Fibroblast of lung (primary cell): ENCODE data around the gene CHKA. TPM values are rescaled to one million over a fixed set of nuclear protein-coding genes. Genes with fewer than 3 reads are reported as not detected.

ENCODE experiments used
- DNase-seq, 2 donors: peaks; one replicate each; pipeline versions ENCODE4 v3.0.0 to v3.0.0-alpha.2; 2010; ENCODE audit warnings: low read depth in 2 of 2
- H2AFZ ChIP-seq: 2 replicates; pipeline ENCODE4 v1.5.1; 2012; ENCODE audit warnings: low read length, control low read depth, inconsistent platforms
- H3K27ac ChIP-seq: 2 replicates; pipeline ENCODE4 v1.5.1; 2011; ENCODE audit warnings: low read length, control low read depth; ENCODE audit not compliant: insufficient read depth
- H3K27me3 ChIP-seq: 2 replicates; pipeline ENCODE4 v1.5.1; 2011; ENCODE audit warnings: mild to moderate bottlenecking, low read length; ENCODE audit not compliant: control insufficient read depth, insufficient read depth
- H3K36me3 ChIP-seq: 2 replicates; pipeline ENCODE4 v1.5.1; 2011; ENCODE audit warnings: low read length; ENCODE audit not compliant: control insufficient read depth, insufficient read depth
- H3K4me1 ChIP-seq: 2 replicates; pipeline ENCODE4 v1.5.1; 2011; ENCODE audit warnings: low read length; ENCODE audit not compliant: control insufficient read depth, insufficient read depth; ENCODE audit errors: extremely low read depth
- H3K4me2 ChIP-seq: 2 replicates; pipeline ENCODE4 v1.5.1; 2011; ENCODE audit warnings: low read length, control low read depth; ENCODE audit not compliant: insufficient read depth; ENCODE audit errors: extremely low read depth
- H3K4me3 ChIP-seq, 4 experiments: fragments of 200-600 bp in 1 of 4; sonication (generic) in 1 of 4; replicated peaks in 1 of 4; 2 replicates each; pipeline ENCODE4 v1.5.1; 2011 to 2016; ENCODE audit warnings: low read length in 4 of 4, low read depth in 3 of 4, mild to moderate bottlenecking in 3 of 4, control low read depth in 2 of 4, inconsistent platforms in 1 of 4, mixed read lengths in 1 of 4; ENCODE audit not compliant: insufficient read depth in 1 of 4; ENCODE audit errors: control extremely low read depth in 1 of 4
- H3K79me2 ChIP-seq: 2 replicates; pipeline ENCODE4 v1.5.1; 2012; ENCODE audit warnings: mild to moderate bottlenecking, low read length, inconsistent platforms; ENCODE audit not compliant: control insufficient read depth, insufficient read depth
- H3K9ac ChIP-seq: 2 replicates; pipeline ENCODE4 v1.5.1; 2011; ENCODE audit warnings: mild to moderate bottlenecking, low read length, control low read depth; ENCODE audit not compliant: insufficient read depth
- H3K9me3 ChIP-seq: 2 replicates; pipeline ENCODE4 v1.5.1; 2012; ENCODE audit warnings: low read depth, low read length; ENCODE audit not compliant: control insufficient read depth, insufficient read depth
- H4K20me1 ChIP-seq: 2 replicates; pipeline ENCODE4 v1.5.1; 2011; ENCODE audit warnings: low read length; ENCODE audit not compliant: control insufficient read depth, insufficient read depth; ENCODE audit errors: extremely low read depth
- CTCF ChIP-seq, 2 donors: IDR thresholded peaks in 1 of 2; conservative IDR thresholded peaks in 1 of 2; 1 replicate in 1 of 2; 2 replicates in 1 of 2; pipeline ENCODE4 v1.5.1; 2011 to 2012; ENCODE audit warnings: low read length in 2 of 2, control low read depth in 1 of 2, inconsistent platforms in 1 of 2, low read depth in 1 of 2, mild to moderate bottlenecking in 1 of 2
- EZH2 ChIP-seq: IDR thresholded peaks from 2 replicates; pipeline ENCODE4 v1.5.1; 2012; ENCODE audit warnings: low read length, control low read depth, mild to moderate bottlenecking; ENCODE audit errors: missing control alignments
- polyA plus RNA-seq, 2 donors: library from polyadenylated mRNA; depleted of rRNA in 1 of 2; stranded (reverse) in 1 of 2; unstranded in 1 of 2; fragments of >200 nt; gene quantifications; 2 replicates each; pipeline ENCODE4 v1.2.1, GENCODE V29; 2011 to 2012; ENCODE audit warnings: missing spikeins in 1 of 2
- total RNA-seq: library from RNA; depleted of rRNA; stranded (reverse); fragments of >200 nt; gene quantifications from 2 replicates; pipeline ENCODE4 v1.2.1, GENCODE V29; 2014

Gene CHKA
- total and polyA plus RNA-seq, 2 donors (not counting 1 experiment from before 2014, with no cell fraction given) = 7.2 to 8.4 TPM

GRCh38 chr11:68010090-68011041 lies 110.8 kb downstream of the CHKA start, which contains the start of gene ALDH3B1:
ALDH3B1 (plus strand) TSS chr11:68010327; CDS start chr11:68015298, 4,971 bp downstream.
- no peak within 1 kb of the TSS for H2AFZ ChIP-seq
- H3K79me2 ChIP-seq = peaks cover 21% of the 10 kb centered on the region
- H3K9ac ChIP-seq = peak within 1 kb of the TSS; percentile 95
- peak within 1 kb of the TSS; percentile 85 for H3K4me2 ChIP-seq
- peaks cover 6% of the 10 kb centered on the region for H3K36me3 ChIP-seq
- H3K27ac ChIP-seq = peak within 1 kb of the TSS; percentile 97
- no peaks in the 10 kb centered on the region for H3K27me3 ChIP-seq
- peak within 1 kb of the TSS; percentile 52 to 67 (median 60) for H3K4me3 ChIP-seq
- peak; percentile 74 to 91 for DNase-seq
- TF ChIP-seq EZH2 (no peak), CTCF (conservative IDR thresholded peaks at IDR 0.05 in 1 of 2, IDR thresholded peaks at IDR 0.05 in 1 of 2; ENCODE audit: low read depth in 1 of 2, low read length in 2 of 2) (no peak)
- H3K9me3 ChIP-seq = no peaks in the 10 kb centered on the region
- no peaks in the 10 kb centered on the region for H4K20me1 ChIP-seq
- H3K4me1 ChIP-seq = peaks cover 33% of the 10 kb centered on the region

- Histone ChIP-seq H3K4me3 (peak overlapping the region in 2 of 4 experiments; percentile 62 to 67), H3K9ac (peak overlapping the region; percentile 38), H3K36me3 (peaks cover 6% of the 10 kb centered on the region), H3K27ac (peak overlapping the region; percentile 97), H3K4me2 (peak overlapping the region; percentile 60), H4K20me1 (no peaks in the 10 kb centered on the region), H3K27me3 (no peaks in the 10 kb centered on the region), H3K79me2 (peaks cover 21% of the 10 kb centered on the region), H3K9me3 (no peaks in the 10 kb centered on the region), H3K4me1 (peaks cover 29% of the 10 kb centered on the region), H2AFZ (no peak overlapping the region)
- DNase-seq = peak; percentile 38 to 62
- TF ChIP-seq CTCF (conservative IDR thresholded peaks at IDR 0.05 in 1 of 2, IDR thresholded peaks at IDR 0.05 in 1 of 2; ENCODE audit: low read depth in 1 of 2, low read length in 2 of 2) (peak in 1 of 2 donors; percentile 30), EZH2 (no peak)
Observed at GRCh38 chr11:68009391-68010089, 111.6 kb downstream of the CHKA start.
